ENCODE data around the gene MCU. TPM values are rescaled to one million over a fixed set of nuclear protein-coding genes. Genes with fewer than 3 reads are reported as not detected.

The MCU gene
- total and polyA plus RNA-seq, 2 of the 4 experiments (the other 2 are of a cell fraction), result 36.2 to 36.7 TPM

- in situ Hi-C loops (cut with MboI; ENCODE audit: low sequenced_read_pairs), result no loop called here
- CTCF ChIA-PET, result no interaction called here
Measured at GRCh38 chr10:72881291-72881690, 189.3 kb downstream of the MCU start.

More at GRCh38 chr10:72881291-72881690, 189.3 kb downstream of the MCU start:
- H2BK20ac ChIP-seq (ENCODE audit: low read depth, low read length), result no peak overlapping the region
- H2AFZ ChIP-seq (replicated peaks; ENCODE audit: low read length, poor library complexity), result no peak overlapping the region
- POLR2A ChIA-PET (ENCODE audit: unreplicated experiment), result no interaction called here
- H2AK5ac ChIP-seq (ENCODE audit: low read depth, low read length), result no peak overlapping the region
- H3K36me3 ChIP-seq (ENCODE audit: control insufficient read depth, insufficient read depth, low read length), result peaks cover 3% of the 10 kb centered on the region; the same call in 1 of the 2 replicates
- WGBS, 2 experiments (ENCODE audit: extremely low coverage in 2 of 2, insufficient read length in 1 of 2), result no CpG with 5 or more reads among the region's 2 CpGs
- H3K9me3 ChIP-seq (ENCODE audit: control insufficient read depth, insufficient read depth, low read length), result 0 out of 2 replicates have a peak, but pooled peaks cover 2% of the 10 kb centered on the region
- H4K8ac ChIP-seq (ENCODE audit: low read depth in 2 of 2, low read length in 2 of 2), result no peak overlapping the region
- no peak overlapping the region for H3K56ac ChIP-seq (ENCODE audit: extremely low read depth, insufficient read depth, low read length)
- no peak overlapping the region for H3K9ac ChIP-seq (ENCODE audit: low read depth, low read length)
- no peak overlapping the region for H2BK15ac ChIP-seq (ENCODE audit: low read depth, low read length)
- no peak overlapping the region for H3K27ac ChIP-seq (ENCODE audit: insufficient read depth, low read length)
- intact Hi-C loops (cut with micrococcal nuclease), result no loop called here
- H2BK120ac ChIP-seq (ENCODE audit: low read depth, low read length), result no peak overlapping the region
- BruUV-seq (replicated peaks), result no TSS peak
- no peaks in the 10 kb centered on the region; a peak in 1 of 4 replicates for H3K79me1 ChIP-seq (ENCODE audit: low read depth in 1 of 2, low read length in 2 of 2)
- H3K9me1 ChIP-seq (ENCODE audit: insufficient read depth, low read length), result no peaks in the 10 kb centered on the region
- no peak overlapping the region for H4K5ac ChIP-seq (ENCODE audit: low read depth, low read length)
- no peak overlapping the region for H3K4ac ChIP-seq (ENCODE audit: low read depth, low read length)
- no peak overlapping the region for H3K4me2 ChIP-seq (ENCODE audit: low read depth, low read length)
- dilution Hi-C loops (cut with HindIII; ENCODE audit: low sequenced_read_pairs, unreplicated experiment), result no loop called here
- no peak overlapping the region for H3K23ac ChIP-seq (ENCODE audit: low read depth, low read length)
- DNase-seq (no peak), ATAC-seq (ENCODE audit: low read depth) (no peak)
- no peaks in the 10 kb centered on the region for H4K20me1 ChIP-seq (ENCODE audit: insufficient read depth, low read length)
- no peaks in the 10 kb centered on the region; the same call in 1 of the 2 replicates for H3K4me1 ChIP-seq (ENCODE audit: control insufficient read depth, insufficient read depth, low read length)
- H3K18ac ChIP-seq (ENCODE audit: low read depth, low read length), result no peak overlapping the region
- H2BK5ac ChIP-seq (ENCODE audit: low read depth, low read length, poor library complexity, severe bottlenecking), result no peak overlapping the region
- no peak overlapping the region for H2AK9ac ChIP-seq (replicated peaks; ENCODE audit: low read depth, low read length, poor library complexity)
- TF ChIP-seq, protein P1, sequence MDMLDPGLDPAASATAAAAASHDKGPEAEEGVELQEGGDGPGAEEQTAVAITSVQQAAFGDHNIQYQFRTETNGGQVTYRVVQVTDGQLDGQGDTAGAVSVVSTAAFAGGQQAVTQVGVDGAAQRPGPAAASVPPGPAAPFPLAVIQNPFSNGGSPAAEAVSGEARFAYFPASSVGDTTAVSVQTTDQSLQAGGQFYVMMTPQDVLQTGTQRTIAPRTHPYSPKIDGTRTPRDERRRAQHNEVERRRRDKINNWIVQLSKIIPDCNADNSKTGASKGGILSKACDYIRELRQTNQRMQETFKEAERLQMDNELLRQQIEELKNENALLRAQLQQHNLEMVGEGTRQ (IDR thresholded peaks at IDR 0.05; ENCODE audit: low read depth, low read length), result no peak
- TF ChIP-seq RCOR1 (IDR thresholded peaks at IDR 0.05; ENCODE audit: insufficient replicate concordance, low read length) (no peak), MXI1 (IDR thresholded peaks at IDR 0.05; ENCODE audit: borderline replicate concordance, low read depth, low read length) (no peak), RAD21 (IDR thresholded peaks at IDR 0.05; ENCODE audit: low read length) (no peak), SMC3 (IDR thresholded peaks at IDR 0.05; ENCODE audit: low read depth, low read length) (no peak), RFX5 (IDR thresholded peaks at IDR 0.05; ENCODE audit: low read depth, low read length) (no peak), FOS (IDR thresholded peaks at IDR 0.05; ENCODE audit: low read depth, low read length) (no peak), NFE2L2 (IDR thresholded peaks at IDR 0.05; ENCODE audit: low read depth, low read length) (no peak), MAZ (IDR thresholded peaks at IDR 0.05; ENCODE audit: borderline replicate concordance, low read depth, low read length) (no peak), CHD1 (IDR thresholded peaks at IDR 0.05; ENCODE audit: low read depth, low read length) (no peak), CTCF (conservative IDR thresholded peaks at IDR 0.05; ENCODE audit: low read depth, low read length) (no peak), BHLHE40 (IDR thresholded peaks at IDR 0.05; ENCODE audit: low read depth, low read length) (no peak), POLR2A (IDR thresholded peaks at IDR 0.05; ENCODE audit: low read depth, low read length) (no peak), CEBPB (IDR thresholded peaks at IDR 0.05; ENCODE audit: low read depth, low read length) (no peak), MAFK (IDR thresholded peaks at IDR 0.05; ENCODE audit: low read depth, low read length) (no peak)
- TF ChIP-seq, protein P2, sequence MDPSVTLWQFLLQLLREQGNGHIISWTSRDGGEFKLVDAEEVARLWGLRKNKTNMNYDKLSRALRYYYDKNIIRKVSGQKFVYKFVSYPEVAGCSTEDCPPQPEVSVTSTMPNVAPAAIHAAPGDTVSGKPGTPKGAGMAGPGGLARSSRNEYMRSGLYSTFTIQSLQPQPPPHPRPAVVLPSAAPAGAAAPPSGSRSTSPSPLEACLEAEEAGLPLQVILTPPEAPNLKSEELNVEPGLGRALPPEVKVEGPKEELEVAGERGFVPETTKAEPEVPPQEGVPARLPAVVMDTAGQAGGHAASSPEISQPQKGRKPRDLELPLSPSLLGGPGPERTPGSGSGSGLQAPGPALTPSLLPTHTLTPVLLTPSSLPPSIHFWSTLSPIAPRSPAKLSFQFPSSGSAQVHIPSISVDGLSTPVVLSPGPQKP (IDR thresholded peaks at IDR 0.05; ENCODE audit: borderline replicate concordance, low read depth, low read length), result no peak
- H3K27me3 ChIP-seq (ENCODE audit: control insufficient read depth, insufficient read depth, low read length), result no peaks in the 10 kb centered on the region
- no peak overlapping the region for H4K91ac ChIP-seq (ENCODE audit: insufficient read depth, low read depth, low read length)
- H3K4me3 ChIP-seq (ENCODE audit: insufficient read depth, low read depth, low read length), result no peak overlapping the region
- no peak overlapping the region for H3K14ac ChIP-seq (replicated peaks; ENCODE audit: low read depth, low read length)

Measured in IMR-90 (cell line).